IgD-negative memory B cell (primary cell): ENCODE measurements around the gene IKZF2. TPM values are rescaled to one million over a fixed set of nuclear protein-coding genes. Genes with fewer than 3 reads are reported as not detected.

ENCODE experiments used
- H3K27ac Mint-ChIP-seq, 3 donors: one replicate each; pipeline ENCODE4 v1.8.0; 2020 to 2022; ENCODE audit warnings: mild to moderate bottlenecking in 3 of 3, mixed read lengths in 3 of 3, moderate library complexity in 1 of 3
- H3K27me3 Mint-ChIP-seq: one replicate; pipeline ENCODE4 v1.8.0; 2021; ENCODE audit warnings: mixed read lengths
- H3K36me3 Mint-ChIP-seq: one replicate; pipeline ENCODE4 v1.8.0; 2020; ENCODE audit warnings: mild to moderate bottlenecking, mixed read lengths
- H3K4me1 Mint-ChIP-seq, 3 donors: one replicate each; pipeline ENCODE4 v1.8.0; 2020 to 2022; ENCODE audit warnings: mixed read lengths in 3 of 3, mild to moderate bottlenecking in 1 of 3
- H3K4me3 Mint-ChIP-seq, 4 donors: one replicate each; pipeline ENCODE4 v1.8.0; 2020 to 2022; ENCODE audit warnings: mild to moderate bottlenecking in 4 of 4, mixed read lengths in 4 of 4, moderate library complexity in 3 of 4
- H3K9me3 Mint-ChIP-seq, 3 donors: one replicate each; pipeline ENCODE4 v1.8.0; 2020 to 2021; ENCODE audit warnings: mixed read lengths in 3 of 3, mild to moderate bottlenecking in 1 of 3
- polyA plus RNA-seq: library from polyadenylated mRNA; unstranded; fragments of 300-500 nt; fragmentation: Illumina TruSeq; gene quantifications from one replicate; pipeline ENCODE4 v1.2.3, GENCODE V29; 2021

Gene IKZF2
- polyA plus RNA-seq, 1 donor from 2014 or later = 0.09 TPM

GRCh38 chr2:213164263-213164662 lies 12.9 kb upstream of the IKZF2 start:
- Mint-ChIP-seq H3K27ac (no peak overlapping the region), H3K9me3 (no peaks in the 10 kb centered on the region), H3K4me3 (no peak overlapping the region), H3K4me1 (peaks cover 0 to 4% (median 2%) of the 10 kb centered on the region in 3 donors), H3K27me3 (no peaks in the 10 kb centered on the region), H3K36me3 (no peaks in the 10 kb centered on the region)

GRCh38 chr2:213162516-213163118 lies 11.2 kb upstream of the IKZF2 start:
- Mint-ChIP-seq H3K4me1 (peaks cover 0 to 4% (median 2%) of the 10 kb centered on the region in 3 donors), H3K9me3 (no peaks in the 10 kb centered on the region), H3K4me3 (no peak overlapping the region), H3K27me3 (no peaks in the 10 kb centered on the region), H3K27ac (no peak overlapping the region), H3K36me3 (no peaks in the 10 kb centered on the region)

GRCh38 chr2:213161759-213162515 lies 10.5 kb upstream of the IKZF2 start:
- Mint-ChIP-seq H3K4me3 (no peak overlapping the region), H3K4me1 (peaks cover 0 to 8% (median 6%) of the 10 kb centered on the region in 3 donors), H3K36me3 (no peaks in the 10 kb centered on the region), H3K27ac (peak overlapping the region in 1 of 3 donors; percentile 21), H3K9me3 (no peaks in the 10 kb centered on the region), H3K27me3 (no peaks in the 10 kb centered on the region)

GRCh38 chr2:213159768-213160167 lies 8.4 kb upstream of the IKZF2 start:
- H3K9me3 Mint-ChIP-seq = no peaks in the 10 kb centered on the region
- no peak overlapping the region for H3K27ac Mint-ChIP-seq
- peaks cover 0 to 4% (median 4%) of the 10 kb centered on the region in 3 donors for H3K4me1 Mint-ChIP-seq
- H3K27me3 Mint-ChIP-seq = no peaks in the 10 kb centered on the region
- H3K36me3 Mint-ChIP-seq = no peaks in the 10 kb centered on the region
- no peak overlapping the region for H3K4me3 Mint-ChIP-seq

- no peaks in the 10 kb centered on the region for H3K27me3 Mint-ChIP-seq
- H3K4me1 Mint-ChIP-seq = peaks cover 8 to 13% (median 13%) of the 10 kb centered on the region in 3 donors
- peak overlapping the region in 1 of 3 donors; percentile 1 for H3K27ac Mint-ChIP-seq
- no peaks in the 10 kb centered on the region for H3K36me3 Mint-ChIP-seq
- no peak overlapping the region for H3K4me3 Mint-ChIP-seq
- H3K9me3 Mint-ChIP-seq = no peaks in the 10 kb centered on the region
These were observed 5.8 kb upstream of the IKZF2 start for GRCh38 chr2:213157242-213157641.

- Mint-ChIP-seq H3K4me1 (peaks cover 10 to 14% (median 13%) of the 10 kb centered on the region in 3 donors), H3K36me3 (no peaks in the 10 kb centered on the region), H3K27ac (no peak overlapping the region), H3K9me3 (no peaks in the 10 kb centered on the region), H3K4me3 (no peak overlapping the region), H3K27me3 (no peaks in the 10 kb centered on the region)
These were observed 5.3 kb upstream of the IKZF2 start for GRCh38 chr2:213156717-213157116.

GRCh38 chr2:213152888-213153287 lies 1.5 kb upstream of the IKZF2 start:
- H3K36me3 Mint-ChIP-seq = no peaks in the 10 kb centered on the region
- H3K4me1 Mint-ChIP-seq = peaks cover 26 to 30% (median 30%) of the 10 kb centered on the region in 3 donors
- no peaks in the 10 kb centered on the region for H3K9me3 Mint-ChIP-seq
- peak overlapping the region in 1 of 3 donors; percentile 27 for H3K27ac Mint-ChIP-seq
- peak overlapping the region; percentile 84 to 95 (median 90) for H3K4me3 Mint-ChIP-seq
- H3K27me3 Mint-ChIP-seq = peaks cover 9% of the 10 kb centered on the region

- no peaks in the 10 kb centered on the region for H3K36me3 Mint-ChIP-seq
- H3K9me3 Mint-ChIP-seq = no peaks in the 10 kb centered on the region
- H3K27ac Mint-ChIP-seq = peak overlapping the region; percentile 27 to 89 (median 65)
- peak overlapping the region; percentile 84 to 95 (median 90) for H3K4me3 Mint-ChIP-seq
- H3K27me3 Mint-ChIP-seq = peaks cover 9% of the 10 kb centered on the region
- H3K4me1 Mint-ChIP-seq = peaks cover 26 to 28% (median 28%) of the 10 kb centered on the region in 3 donors
These were observed 818 bp upstream of the IKZF2 start for GRCh38 chr2:213152065-213152794.

- Mint-ChIP-seq H3K27me3 (peaks cover 9% of the 10 kb centered on the region), H3K4me3 (peak overlapping the region; percentile 84 to 97 (median 91)), H3K9me3 (no peaks in the 10 kb centered on the region), H3K4me1 (peaks cover 26% of the 10 kb centered on the region in 3 donors), H3K36me3 (no peaks in the 10 kb centered on the region), H3K27ac (peak overlapping the region in 2 of 3 donors; percentile 71 to 82)
These were observed 906 bp downstream of the IKZF2 start for GRCh38 chr2:213150315-213151097.

GRCh38 chr2:213149949-213150314 lies 1.5 kb downstream of the IKZF2 start:
- peak overlapping the region in 2 of 3 donors; percentile 71 to 82 for H3K27ac Mint-ChIP-seq
- H3K4me1 Mint-ChIP-seq = peaks cover 26% of the 10 kb centered on the region in 3 donors
- H3K4me3 Mint-ChIP-seq = peak overlapping the region; percentile 78 to 97 (median 86)
- H3K9me3 Mint-ChIP-seq = no peaks in the 10 kb centered on the region
- no peaks in the 10 kb centered on the region for H3K36me3 Mint-ChIP-seq
- H3K27me3 Mint-ChIP-seq = peaks cover 9% of the 10 kb centered on the region

GRCh38 chr2:213149294-213149875 lies 2.0 kb downstream of the IKZF2 start:
- no peaks in the 10 kb centered on the region for H3K36me3 Mint-ChIP-seq
- H3K4me3 Mint-ChIP-seq = peak overlapping the region; percentile 78 to 97 (median 86)
- H3K9me3 Mint-ChIP-seq = no peaks in the 10 kb centered on the region
- H3K4me1 Mint-ChIP-seq = peaks cover 26% of the 10 kb centered on the region in 3 donors
- H3K27ac Mint-ChIP-seq = peak overlapping the region in 1 of 3 donors; percentile 71
- H3K27me3 Mint-ChIP-seq = peaks cover 9% of the 10 kb centered on the region

- H3K4me1 Mint-ChIP-seq = peaks cover 24 to 26% (median 26%) of the 10 kb centered on the region in 3 donors
- H3K27me3 Mint-ChIP-seq = peaks cover 9% of the 10 kb centered on the region
- H3K27ac Mint-ChIP-seq = no peak overlapping the region
- no peaks in the 10 kb centered on the region for H3K36me3 Mint-ChIP-seq
- H3K9me3 Mint-ChIP-seq = no peaks in the 10 kb centered on the region
- peak overlapping the region in 3 of 4 donors; percentile 8 to 84 (median 47) for H3K4me3 Mint-ChIP-seq
These were observed 2.7 kb downstream of the IKZF2 start for GRCh38 chr2:213148572-213149261.

GRCh38 chr2:213147538-213147937 lies 3.9 kb downstream of the IKZF2 start:
- Mint-ChIP-seq H3K36me3 (no peaks in the 10 kb centered on the region), H3K4me1 (peaks cover 20 to 21% (median 20%) of the 10 kb centered on the region in 3 donors), H3K9me3 (no peaks in the 10 kb centered on the region), H3K4me3 (no peak overlapping the region), H3K27me3 (peaks cover 9% of the 10 kb centered on the region), H3K27ac (no peak overlapping the region)
